Type B pancreatic cell (in vitro differentiated cells): ENCODE measurements around the gene PCDH15. TPM values are rescaled to one million over a fixed set of nuclear protein-coding genes. Genes with fewer than 3 reads are reported as not detected.

Experiments used
- DNase-seq: peaks from one replicate; pipeline ENCODE4 v3.0.0; 2021; ENCODE audit warnings: mixed read lengths; ENCODE audit not compliant: unreplicated experiment; ENCODE audit errors: extremely low spot score
- H3K27ac Mint-ChIP-seq: 2 replicates; pipeline ENCODE4 v1.8.0; 2021; ENCODE audit warnings: mild to moderate bottlenecking, mixed read lengths
- H3K27me3 Mint-ChIP-seq: 2 replicates; pipeline ENCODE4 v1.8.0; 2021; ENCODE audit warnings: mixed read lengths
- H3K36me3 Mint-ChIP-seq: 2 replicates; pipeline ENCODE4 v1.8.0; 2021; ENCODE audit warnings: mixed read lengths
- H3K4me1 Mint-ChIP-seq: one replicate; pipeline ENCODE4 v1.8.0; 2021; ENCODE audit warnings: mixed read lengths; ENCODE audit not compliant: unreplicated experiment
- H3K4me3 Mint-ChIP-seq: 2 replicates; pipeline ENCODE4 v1.8.0; 2021; ENCODE audit warnings: mild to moderate bottlenecking, mixed read lengths
- H3K9me3 Mint-ChIP-seq: 2 replicates; pipeline ENCODE4 v1.8.0; 2021; ENCODE audit warnings: mixed read lengths
- total RNA-seq: library from RNA; stranded (reverse); gene quantifications from 2 replicates; pipeline ENCODE4 v1.2.1, GENCODE V29; 2021; ENCODE audit warnings: low replicate concordance
- TF ChIP-seq, protein P1 (sequence below): fragments of 200-600 bp; sonication (generic); conservative IDR thresholded peaks from 2 replicates; pipeline ENCODE4 v1.5.0; 2021; ENCODE audit warnings: antibody characterized with exemption, mild to moderate bottlenecking

PCDH15 gene
- total RNA-seq, 1 donor from 2014 or later, result 3.5 TPM

DNA sequence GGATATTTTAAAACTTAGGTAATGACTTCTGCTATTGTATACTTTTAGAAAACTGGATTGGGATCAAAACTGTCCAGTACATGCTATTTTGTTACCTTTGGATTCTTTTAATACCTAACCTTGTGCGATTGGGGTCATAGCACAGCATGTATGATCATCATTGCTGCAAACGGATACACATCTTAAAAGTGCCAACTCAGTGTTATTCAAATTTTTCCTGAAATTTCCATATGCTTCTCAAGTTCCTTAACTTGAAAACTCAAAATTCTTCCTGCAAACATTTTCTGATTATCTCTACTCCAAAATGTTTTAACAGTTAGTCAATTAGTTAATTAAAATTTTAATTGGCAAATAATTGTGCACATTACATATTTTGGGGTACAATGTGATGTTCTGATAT lies 147.5 kb downstream of the PCDH15 start:
- H3K4me3 Mint-ChIP-seq, result no peak overlapping the region
- H3K27me3 Mint-ChIP-seq, result no peaks in the 10 kb centered on the region
- TF ChIP-seq, protein P1, sequence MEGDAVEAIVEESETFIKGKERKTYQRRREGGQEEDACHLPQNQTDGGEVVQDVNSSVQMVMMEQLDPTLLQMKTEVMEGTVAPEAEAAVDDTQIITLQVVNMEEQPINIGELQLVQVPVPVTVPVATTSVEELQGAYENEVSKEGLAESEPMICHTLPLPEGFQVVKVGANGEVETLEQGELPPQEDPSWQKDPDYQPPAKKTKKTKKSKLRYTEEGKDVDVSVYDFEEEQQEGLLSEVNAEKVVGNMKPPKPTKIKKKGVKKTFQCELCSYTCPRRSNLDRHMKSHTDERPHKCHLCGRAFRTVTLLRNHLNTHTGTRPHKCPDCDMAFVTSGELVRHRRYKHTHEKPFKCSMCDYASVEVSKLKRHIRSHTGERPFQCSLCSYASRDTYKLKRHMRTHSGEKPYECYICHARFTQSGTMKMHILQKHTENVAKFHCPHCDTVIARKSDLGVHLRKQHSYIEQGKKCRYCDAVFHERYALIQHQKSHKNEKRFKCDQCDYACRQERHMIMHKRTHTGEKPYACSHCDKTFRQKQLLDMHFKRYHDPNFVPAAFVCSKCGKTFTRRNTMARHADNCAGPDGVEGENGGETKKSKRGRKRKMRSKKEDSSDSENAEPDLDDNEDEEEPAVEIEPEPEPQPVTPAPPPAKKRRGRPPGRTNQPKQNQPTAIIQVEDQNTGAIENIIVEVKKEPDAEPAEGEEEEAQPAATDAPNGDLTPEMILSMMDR, result no peak
- DNase-seq, result no peak
- H3K27ac Mint-ChIP-seq, result no peak overlapping the region
- H3K9me3 Mint-ChIP-seq, result peaks cover 5% of the 10 kb centered on the region
- H3K4me1 Mint-ChIP-seq, result no peaks in the 10 kb centered on the region
- H3K36me3 Mint-ChIP-seq, result no peaks in the 10 kb centered on the region

DNA sequence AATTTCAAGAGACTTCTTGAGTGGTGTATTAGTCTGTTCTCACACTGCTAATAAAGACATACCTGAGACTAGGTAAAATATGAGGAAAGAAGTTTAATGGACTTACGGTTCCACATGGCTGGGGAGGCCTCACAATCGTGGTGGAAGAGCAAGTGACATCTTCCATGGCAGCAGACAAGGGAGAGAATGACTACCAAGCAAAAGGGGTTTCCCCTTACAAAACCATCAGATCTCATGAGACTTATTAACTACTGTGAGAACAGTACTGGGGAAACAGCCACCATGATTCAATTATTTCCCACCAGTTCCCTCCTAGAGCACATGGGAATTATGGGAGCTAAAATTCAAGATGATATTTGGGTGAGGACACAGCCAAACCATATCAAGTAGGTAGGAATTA lies 150.5 kb downstream of the PCDH15 start:
- no peaks in the 10 kb centered on the region for H3K27me3 Mint-ChIP-seq
- TF ChIP-seq, protein P1, result no peak
- no peaks in the 10 kb centered on the region for H3K36me3 Mint-ChIP-seq
- DNase-seq, result no peak
- no peaks in the 10 kb centered on the region for H3K9me3 Mint-ChIP-seq
- no peak overlapping the region for H3K4me3 Mint-ChIP-seq
- H3K4me1 Mint-ChIP-seq, result no peaks in the 10 kb centered on the region
- no peak overlapping the region for H3K27ac Mint-ChIP-seq

DNA sequence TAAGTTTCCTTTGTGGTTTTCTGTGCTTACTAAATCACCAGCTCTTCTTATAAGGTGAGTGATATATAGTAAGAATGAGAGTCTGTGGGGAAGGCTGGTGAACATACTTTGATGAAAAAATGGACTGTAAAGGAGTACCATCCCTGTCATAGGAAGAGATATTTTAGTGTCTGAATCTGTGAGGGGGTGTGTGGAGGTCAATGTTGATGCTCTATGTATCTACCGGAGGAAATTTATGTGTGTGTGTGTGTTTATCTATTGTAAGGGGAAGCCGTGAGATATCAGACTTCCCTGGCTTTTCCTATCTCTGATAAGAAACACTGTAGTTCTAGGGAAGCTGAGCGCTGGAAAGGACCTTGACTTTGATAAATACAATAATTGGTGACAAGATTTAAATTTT lies 179.0 kb downstream of the PCDH15 start:
- Mint-ChIP-seq H3K27me3 (no peaks in the 10 kb centered on the region), H3K4me3 (no peak overlapping the region), H3K9me3 (peaks cover 8% of the 10 kb centered on the region), H3K36me3 (no peaks in the 10 kb centered on the region), H3K4me1 (no peaks in the 10 kb centered on the region), H3K27ac (no peak overlapping the region)
- no peak for DNase-seq
- TF ChIP-seq, protein P1, result no peak

DNA sequence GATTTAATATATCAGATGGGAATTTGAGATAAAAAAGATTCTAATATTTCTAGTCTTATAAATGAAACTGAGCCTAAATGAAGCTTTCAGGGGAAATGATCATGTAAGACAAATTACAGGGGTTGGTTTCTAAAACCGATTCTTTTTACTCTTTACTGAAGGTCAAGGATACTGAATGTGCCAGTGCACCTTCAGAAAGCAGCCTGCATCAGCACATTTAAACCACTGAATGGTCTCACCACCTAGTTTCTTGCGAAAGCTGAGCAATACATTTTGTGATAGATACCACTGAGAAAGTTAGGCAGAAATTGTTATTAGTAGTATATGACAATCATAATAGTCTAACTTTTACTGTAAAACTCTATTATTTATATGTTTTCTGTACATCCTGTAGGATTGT lies 180.7 kb downstream of the PCDH15 start:
- TF ChIP-seq, protein P1, result no peak
- H3K27ac Mint-ChIP-seq, result no peak overlapping the region
- H3K4me1 Mint-ChIP-seq, result no peaks in the 10 kb centered on the region
- no peak overlapping the region for H3K4me3 Mint-ChIP-seq
- DNase-seq, result no peak
- H3K9me3 Mint-ChIP-seq, result peaks cover under 1% of the 10 kb centered on the region
- no peaks in the 10 kb centered on the region for H3K27me3 Mint-ChIP-seq
- no peaks in the 10 kb centered on the region for H3K36me3 Mint-ChIP-seq

DNA sequence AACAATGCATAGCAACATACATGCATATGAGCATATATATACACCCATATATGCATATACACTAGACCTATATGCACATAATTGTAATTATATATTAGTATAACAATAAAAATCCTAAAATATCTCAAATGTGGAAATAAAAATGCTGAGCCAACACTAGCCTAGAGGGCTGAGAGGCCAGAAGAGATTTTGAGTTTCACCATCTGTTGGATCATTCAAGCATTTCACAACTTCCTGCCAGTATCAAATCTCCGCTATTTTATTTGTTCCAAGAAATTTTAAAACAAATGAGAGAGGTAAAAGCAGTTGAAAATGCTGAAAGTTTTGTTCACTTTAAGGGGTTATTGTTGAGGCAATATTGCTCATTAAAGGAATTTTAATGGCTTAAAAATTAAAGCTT lies 187.0 kb downstream of the PCDH15 start:
- DNase-seq, result no peak
- H3K36me3 Mint-ChIP-seq, result no peaks in the 10 kb centered on the region
- TF ChIP-seq, protein P1, result no peak
- no peaks in the 10 kb centered on the region for H3K4me1 Mint-ChIP-seq
- no peak overlapping the region for H3K4me3 Mint-ChIP-seq
- no peaks in the 10 kb centered on the region for H3K27me3 Mint-ChIP-seq
- H3K9me3 Mint-ChIP-seq, result no peaks in the 10 kb centered on the region
- no peak overlapping the region for H3K27ac Mint-ChIP-seq

DNA sequence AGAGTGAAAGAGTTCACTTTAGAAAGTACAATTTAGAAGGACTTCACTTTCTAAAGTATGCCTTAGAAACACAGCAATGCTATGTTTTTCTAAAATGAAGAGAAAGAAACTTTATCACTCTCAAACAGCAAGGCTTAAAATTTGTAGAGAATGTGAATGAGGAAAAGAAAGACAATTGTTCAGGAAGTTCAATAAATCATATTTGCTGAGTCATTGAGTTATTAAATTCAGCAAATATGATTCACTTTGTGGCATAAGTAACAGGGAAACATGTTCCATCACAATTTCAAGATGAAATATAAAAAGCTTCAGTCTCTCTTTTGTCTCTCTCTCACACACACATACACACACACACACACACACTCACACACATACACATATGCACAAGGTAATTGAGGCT lies 187.9 kb downstream of the PCDH15 start:
- Mint-ChIP-seq H3K27me3 (no peaks in the 10 kb centered on the region), H3K4me1 (no peaks in the 10 kb centered on the region), H3K9me3 (no peaks in the 10 kb centered on the region), H3K27ac (peak overlapping the region; percentile 24), H3K4me3 (no peak overlapping the region), H3K36me3 (no peaks in the 10 kb centered on the region)
- TF ChIP-seq, protein P1, result no peak
- DNase-seq, result no peak
